Stimulated activated naive CD4-positive, alpha-beta T cell (primary cell): Measurements from ENCODE around the gene APBB1IP.
"Not testable (repeated sequence)": the region's sequence is repeated elsewhere in the genome, so short reads cannot be mapped to it uniquely, and the experiment has no call there.

ENCODE experiments used
- DNase-seq, 6 experiments: peaks; one replicate each; lab custom pipeline; 2025; lab: John Stamatoyannopoulos, UW

APBB1IP gene

GRCh38 chr10:26441491-26442214, 3.5 kb downstream of the APBB1IP start:
- DNase-seq = peak in 2 of 6 experiments; percentile 7 to 9

- DNase-seq = no peak
Observed at GRCh38 chr10:26445411-26446031, 7.4 kb downstream of the APBB1IP start.

- no peak for DNase-seq
Observed at GRCh38 chr10:26446258-26446657, 8.1 kb downstream of the APBB1IP start.

- DNase-seq = no peak
Observed at GRCh38 chr10:26448292-26448691, 10.2 kb downstream of the APBB1IP start.

GRCh38 chr10:26448706-26449435, 10.7 kb downstream of the APBB1IP start:
- peak; percentile 43 to 90 (median 80) for DNase-seq

- DNase-seq = peak in 2 of 6 experiments; percentile 13 to 17
Observed at GRCh38 chr10:26449726-26450125, 11.6 kb downstream of the APBB1IP start.

- no peak for DNase-seq
Observed at GRCh38 chr10:26451903-26452302, 13.8 kb downstream of the APBB1IP start.

- DNase-seq = no peak
Observed at GRCh38 chr10:26453850-26454249, 15.7 kb downstream of the APBB1IP start.

- DNase-seq = no peak
Observed at GRCh38 chr10:26454891-26455290, 16.8 kb downstream of the APBB1IP start.

- no peak for DNase-seq
Observed at GRCh38 chr10:26455567-26456315, 17.6 kb downstream of the APBB1IP start.

GRCh38 chr10:26457088-26457487, 18.9 kb downstream of the APBB1IP start:
- DNase-seq = no peak

GRCh38 chr10:26460736-26461135, 22.6 kb downstream of the APBB1IP start:
- DNase-seq = no peak

- DNase-seq = no peak
Observed at GRCh38 chr10:26463986-26464385, 25.8 kb downstream of the APBB1IP start.

GRCh38 chr10:26464632-26465280, 26.6 kb downstream of the APBB1IP start:
- no peak for DNase-seq

GRCh38 chr10:26466531-26466930, 28.4 kb downstream of the APBB1IP start:
- DNase-seq = not testable (repeated sequence)

- DNase-seq = peak in 2 of 6 experiments; percentile 14 to 19
Observed at GRCh38 chr10:26467639-26468038, 29.5 kb downstream of the APBB1IP start.

- DNase-seq = no peak
Observed at GRCh38 chr10:26468291-26468690, 30.1 kb downstream of the APBB1IP start.

- DNase-seq = peak; percentile 36 to 76 (median 62)
Observed at GRCh38 chr10:26468700-26469099, 30.6 kb downstream of the APBB1IP start.

GRCh38 chr10:26472492-26472778, 34.3 kb downstream of the APBB1IP start:
- no peak for DNase-seq

- no peak for DNase-seq
Observed at GRCh38 chr10:26474026-26474425, 35.9 kb downstream of the APBB1IP start.

- peak in 3 of 6 experiments; percentile 13 to 46 (median 15) for DNase-seq
Observed at GRCh38 chr10:26474845-26475244, 36.7 kb downstream of the APBB1IP start.

- no peak for DNase-seq
Observed at GRCh38 chr10:26475386-26475785, 37.2 kb downstream of the APBB1IP start.
